LNCaP clone FGC (cell line): ENCODE data around the gene TRIM39.
A peak's percentile ranks its signal among the peaks of the same experiment; 100 is the strongest.

Source experiments
- DNase-seq: peaks from one replicate; pipeline ENCODE4 v3.0.0-alpha.2; 2011; ENCODE audit warnings: low read depth
- H3K4me3 ChIP-seq: 2 replicates; pipeline ENCODE4 v1.5.1; 2011; ENCODE audit warnings: mild to moderate bottlenecking, low read depth, low read length, control low read depth
- TF ChIP-seq, protein P1 (sequence below): IDR thresholded peaks from 2 replicates; pipeline ENCODE4 v1.5.1; 2012; ENCODE audit warnings: mild to moderate bottlenecking; ENCODE audit not compliant: control insufficient read depth, insufficient read depth; ENCODE audit errors: extremely low read depth

TRIM39 gene

DNA sequence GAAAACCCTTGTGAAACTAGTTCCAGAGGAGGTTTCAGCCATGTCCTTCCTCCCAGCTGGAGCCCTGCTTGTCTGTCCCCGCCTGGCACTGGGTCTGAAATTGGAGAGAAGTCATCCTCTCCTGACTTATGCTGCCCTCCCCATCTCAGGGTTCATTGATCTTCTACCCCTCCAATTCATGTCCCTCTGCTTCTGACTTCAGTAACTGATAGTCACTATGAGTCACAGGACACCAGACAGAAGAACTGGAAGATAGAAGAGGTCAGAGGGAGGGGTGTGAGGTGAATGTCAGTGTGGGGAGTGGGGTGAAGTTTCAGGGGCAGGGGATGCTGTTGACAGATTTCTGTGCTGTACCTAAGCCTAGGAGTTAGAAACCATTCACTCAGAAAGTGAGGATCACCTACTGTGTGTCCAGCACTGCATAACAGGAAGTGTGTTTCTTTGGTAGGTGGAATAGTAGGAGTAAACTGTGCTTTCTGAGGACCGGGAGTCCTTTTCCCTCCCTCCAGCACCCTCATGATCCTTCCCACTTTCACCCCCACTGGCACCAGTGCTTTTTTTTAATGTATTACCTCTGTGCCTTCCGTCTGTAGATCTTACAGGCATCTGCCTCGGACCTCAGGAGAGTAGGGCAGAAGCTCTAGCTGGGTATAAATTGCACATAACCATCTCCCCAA lies 17.6 kb downstream of the TRIM39 start:
- no peak for DNase-seq
- peak overlapping the region; percentile 77; the same call in 1 of the 2 replicates for H3K4me3 ChIP-seq
- TF ChIP-seq, protein P1, sequence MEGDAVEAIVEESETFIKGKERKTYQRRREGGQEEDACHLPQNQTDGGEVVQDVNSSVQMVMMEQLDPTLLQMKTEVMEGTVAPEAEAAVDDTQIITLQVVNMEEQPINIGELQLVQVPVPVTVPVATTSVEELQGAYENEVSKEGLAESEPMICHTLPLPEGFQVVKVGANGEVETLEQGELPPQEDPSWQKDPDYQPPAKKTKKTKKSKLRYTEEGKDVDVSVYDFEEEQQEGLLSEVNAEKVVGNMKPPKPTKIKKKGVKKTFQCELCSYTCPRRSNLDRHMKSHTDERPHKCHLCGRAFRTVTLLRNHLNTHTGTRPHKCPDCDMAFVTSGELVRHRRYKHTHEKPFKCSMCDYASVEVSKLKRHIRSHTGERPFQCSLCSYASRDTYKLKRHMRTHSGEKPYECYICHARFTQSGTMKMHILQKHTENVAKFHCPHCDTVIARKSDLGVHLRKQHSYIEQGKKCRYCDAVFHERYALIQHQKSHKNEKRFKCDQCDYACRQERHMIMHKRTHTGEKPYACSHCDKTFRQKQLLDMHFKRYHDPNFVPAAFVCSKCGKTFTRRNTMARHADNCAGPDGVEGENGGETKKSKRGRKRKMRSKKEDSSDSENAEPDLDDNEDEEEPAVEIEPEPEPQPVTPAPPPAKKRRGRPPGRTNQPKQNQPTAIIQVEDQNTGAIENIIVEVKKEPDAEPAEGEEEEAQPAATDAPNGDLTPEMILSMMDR, result no peak

GRCh38 chr6:30344868-30345671 lies 18.3 kb downstream of the TRIM39 start, which contains the start of gene RPP21:
Gene RPP21 (plus strand): TSS chr6:30345156. CDS start chr6:30345172, 16 bp downstream.
- no peak for DNase-seq
- TF ChIP-seq, protein P1, result no peak
- peak within 1 kb of the TSS; percentile 77 for H3K4me3 ChIP-seq

DNA sequence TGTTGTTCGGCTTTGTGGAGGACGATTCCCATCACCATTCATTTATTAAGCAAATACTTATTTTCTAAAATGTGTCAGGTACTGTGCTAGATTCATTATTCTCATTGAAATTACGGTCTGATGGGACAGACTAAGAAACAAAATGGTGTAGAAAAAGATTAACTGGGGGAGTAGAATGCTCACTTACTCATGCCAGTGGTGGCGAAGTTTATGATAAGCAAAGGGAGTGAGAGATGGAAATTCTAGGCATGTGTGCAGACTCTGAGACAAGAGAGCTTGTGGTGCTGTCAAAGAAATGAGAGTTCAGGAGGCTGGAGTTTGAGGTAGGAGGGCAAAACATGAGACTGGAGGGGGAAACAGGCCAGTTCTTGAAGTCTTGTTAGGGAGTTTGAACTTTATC lies 19.1 kb downstream of the TRIM39 start:
- peak overlapping the region; percentile 77 for H3K4me3 ChIP-seq
- TF ChIP-seq, protein P1, result no peak
- no peak for DNase-seq

- no peak overlapping the region for H3K4me3 ChIP-seq
- no peak for DNase-seq
- TF ChIP-seq, protein P1, result no peak
Observed at GRCh38 chr6:30348957-30349356, 22.2 kb downstream of the TRIM39 start.

DNA sequence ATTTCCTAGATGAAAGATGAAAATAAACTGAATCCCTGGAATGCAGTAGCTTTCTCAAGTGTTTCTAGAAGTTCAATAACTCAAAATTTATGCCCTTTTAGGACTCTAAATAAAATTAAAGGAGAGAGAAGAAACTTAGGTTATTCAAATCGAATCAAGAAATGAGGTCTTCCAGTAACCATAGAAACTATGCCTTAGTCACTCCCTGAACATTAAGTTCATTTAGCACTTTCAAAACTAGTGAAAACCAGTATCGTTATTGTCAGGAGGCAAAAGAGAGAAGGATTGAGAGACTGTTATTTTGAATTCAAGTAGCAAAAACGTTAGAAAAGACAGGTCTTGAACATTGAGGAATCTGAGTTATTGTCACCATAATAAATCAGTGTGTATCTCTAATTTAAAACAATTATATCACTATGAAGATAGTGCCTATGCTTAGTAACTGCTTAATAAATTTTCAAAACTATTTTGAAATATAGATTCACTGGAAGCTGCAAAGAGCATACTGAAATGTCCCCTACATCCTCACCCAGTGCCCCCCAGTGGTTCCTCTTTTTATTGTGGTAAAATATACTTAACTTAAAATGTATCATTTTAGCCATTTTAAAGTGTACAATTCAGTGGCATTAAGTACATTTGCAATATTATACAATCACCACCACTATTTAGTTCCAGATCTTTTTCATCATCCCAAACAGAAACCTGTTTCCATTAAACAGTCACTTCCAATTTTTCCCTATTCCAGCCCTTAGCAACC lies 22.9 kb downstream of the TRIM39 start:
- TF ChIP-seq, protein P1, result no peak
- no peak overlapping the region for H3K4me3 ChIP-seq
- DNase-seq, result no peak

GRCh38 chr6:30350524-30350923 lies 23.8 kb downstream of the TRIM39 start:
- H3K4me3 ChIP-seq, result no peak overlapping the region
- TF ChIP-seq, protein P1, result no peak
- no peak for DNase-seq
